AML-193 (cell line): ENCODE measurements around the gene NPTXR.
A peak's percentile ranks its signal among the peaks of the same experiment; 100 is the strongest.

Experiments used
- DNase-seq, 2 experiments: peaks; one replicate each; lab custom pipeline; 2025; lab: John Stamatoyannopoulos, UW

The NPTXR gene

GRCh38 chr22:38796262-38796957 is 47.4 kb downstream of the NPTXR start:
- DNase-seq = no peak

GRCh38 chr22:38795569-38795968 is 48.3 kb downstream of the NPTXR start:
- no peak for DNase-seq

GRCh38 chr22:38793721-38794466 is 49.9 kb downstream of the NPTXR start, which contains the start of gene DNAL4:
DNAL4 (minus strand) TSS chr22:38794143; CDS start chr22:38782731, 11,412 bp downstream.
- DNase-seq = peak; percentile 95

GRCh38 chr22:38793317-38793716 is 50.5 kb downstream of the NPTXR start:
- DNase-seq = no peak

GRCh38 chr22:38792833-38793232 is 51.0 kb downstream of the NPTXR start:
- peak in 1 of 2 experiments; percentile 2 for DNase-seq

- no peak for DNase-seq
Measured at GRCh38 chr22:38789606-38790005, 54.2 kb downstream of the NPTXR start.

GRCh38 chr22:38788846-38789245 is 55.0 kb downstream of the NPTXR start:
- no peak for DNase-seq

- DNase-seq = no peak
Measured at GRCh38 chr22:38788021-38788816, 55.6 kb downstream of the NPTXR start.

GRCh38 chr22:38786631-38787030 is 57.2 kb downstream of the NPTXR start:
- DNase-seq = no peak

- no peak for DNase-seq
Measured at GRCh38 chr22:38784856-38785255, 59.0 kb downstream of the NPTXR start.

- DNase-seq = no peak
Measured at GRCh38 chr22:38784035-38784434, 59.8 kb downstream of the NPTXR start.

- DNase-seq = no peak
Measured at GRCh38 chr22:38783095-38783615, 60.7 kb downstream of the NPTXR start.

GRCh38 chr22:38782402-38783094 is 61.3 kb downstream of the NPTXR start:
- DNase-seq = no peak

- no peak for DNase-seq
Measured at GRCh38 chr22:38781033-38781432, 62.8 kb downstream of the NPTXR start.

- DNase-seq = no peak
Measured at GRCh38 chr22:38777087-38777671, 66.6 kb downstream of the NPTXR start.

GRCh38 chr22:38776086-38776485 is 67.7 kb downstream of the NPTXR start:
- DNase-seq = no peak

- no peak for DNase-seq
Measured at GRCh38 chr22:38775656-38776055, 68.2 kb downstream of the NPTXR start.

GRCh38 chr22:38774496-38775166 is 69.2 kb downstream of the NPTXR start:
- DNase-seq = no peak

- no peak for DNase-seq
Measured at GRCh38 chr22:38773363-38773946, 70.4 kb downstream of the NPTXR start.

GRCh38 chr22:38772623-38772873 is 71.3 kb downstream of the NPTXR start:
- no peak for DNase-seq
